ENCODE measurements around the gene AQP6.

- TF ChIP-seq HMGXB4 (CRISPR knock-in tag; IDR thresholded peaks at IDR 0.05) (no peak), TP53 (CRISPR knock-in tag; IDR thresholded peaks at IDR 0.05) (no peak), CTCF (IDR thresholded peaks at IDR 0.05) (no peak), SP1 (CRISPR knock-in tag; conservative IDR thresholded peaks at IDR 0.05) (no peak), MAX (CRISPR knock-in tag; IDR thresholded peaks at IDR 0.05) (no peak), NR2C2 (CRISPR knock-in tag; IDR thresholded peaks at IDR 0.05) (no peak), CREB1 (CRISPR knock-in tag; IDR thresholded peaks at IDR 0.05) (no peak), USF2 (CRISPR knock-in tag; IDR thresholded peaks at IDR 0.05) (no peak), E2F1 (CRISPR knock-in tag; IDR thresholded peaks at IDR 0.05) (no peak), AR (CRISPR knock-in tag; IDR thresholded peaks at IDR 0.05) (no peak), ERG (CRISPR knock-in tag; IDR thresholded peaks at IDR 0.05) (no peak), MXD4 (CRISPR knock-in tag; IDR thresholded peaks at IDR 0.05; ENCODE audit: borderline replicate concordance) (no peak), IRF2 (CRISPR knock-in tag; IDR thresholded peaks at IDR 0.05; ENCODE audit: borderline replicate concordance, low read depth) (no peak)
Measured at GRCh38 chr12:49928471-49928870, 44.3 kb upstream of the AQP6 start.

Measured in WTC11 (cell line).